GM12878 (cell line): ENCODE results near the gene NRBF2. TPM values are rescaled to one million over a fixed set of nuclear protein-coding genes. Genes with fewer than 3 reads are reported as not detected.
A peak's percentile ranks its signal among the peaks of the same experiment; 100 is the strongest.

Experiments used
- ATAC-seq: fragments of 200-7000 bp; cut with Tn5 transposase; 3 replicates; pipeline ENCODE4 v1.9.1; 2020; ENCODE audit warnings: mild to moderate bottlenecking, moderate library complexity
- BruUV-seq: library from RNA; stranded (reverse); fragments of 400-500 nt; replicated peaks from 2 replicates; lab custom pipeline; 2021; lab: Mats Ljungman, UMichigan
- CTCF ChIA-PET: fragments of 300-600 bp; sonication (Branson Sonifier 250); formaldehyde crosslinking; extraction: SDS; loops from one replicate; lab custom pipeline; 2021; ENCODE audit warnings: inconsistent platforms; lab: Yijun Ruan, JAX
- POLR2A ChIA-PET: fragments of 350-600 bp; formaldehyde crosslinking; extraction: SDS; loops from one replicate; lab custom pipeline; 2021; ENCODE audit warnings: inconsistent platforms; lab: Charles Lee
- RAD21 ChIA-PET: fragments of 300-600 bp; sonication (Branson Sonifier 250); formaldehyde crosslinking; loops from one replicate; lab custom pipeline; 2023; ENCODE audit warnings: antibody characterized with exemption; ENCODE audit not compliant: unreplicated experiment; lab: Charles Lee
- SMC1A ChIA-PET: fragments of 300-600 bp; sonication (Branson Sonifier 250); formaldehyde crosslinking; loops from one replicate; lab custom pipeline; 2023; ENCODE audit not compliant: unreplicated experiment, uncharacterized antibody; lab: Charles Lee
- DNase-seq: peaks from one replicate; pipeline ENCODE4 v3.0.0-alpha.2; 2011; ENCODE audit warnings: low read depth, low spot score
- FAIRE-seq: peaks from 3 replicates; lab custom pipeline; 2011; peaks lifted over from hg19 to GRCh38; lab: Jason Lieb, UNC
- H2AFZ ChIP-seq: 2 replicates; pipeline ENCODE4 v1.6.0; 2011; ENCODE audit warnings: low read depth, low read length, control low read depth; ENCODE audit not compliant: control insufficient read depth
- H3K27ac ChIP-seq: 2 replicates; pipeline ENCODE4 v1.5.1; 2011; ENCODE audit warnings: control low read depth; ENCODE audit not compliant: control insufficient read depth, insufficient read depth
- H3K27me3 ChIP-seq, 2 experiments: replicated peaks in 1 of 2; 2 replicates each; pipeline versions ENCODE4 v1.6.0 to v1.6.1; 2011; ENCODE audit warnings: low read length in 1 of 2; ENCODE audit not compliant: control insufficient read depth in 2 of 2, insufficient read depth in 2 of 2
- H3K36me3 ChIP-seq, 2 experiments: 2 replicates each; pipeline ENCODE4 v1.5.1; 2011; ENCODE audit warnings: low read length in 1 of 2; ENCODE audit not compliant: control insufficient read depth in 2 of 2, insufficient read depth in 2 of 2
- H3K4me1 ChIP-seq: 2 replicates; pipeline ENCODE4 v1.6.1; 2011; ENCODE audit warnings: mild to moderate bottlenecking, low read length, moderate library complexity, mixed read lengths; ENCODE audit not compliant: control insufficient read depth, insufficient read depth
- H3K4me2 ChIP-seq: 2 replicates; pipeline ENCODE4 v1.6.0; 2011; ENCODE audit warnings: control low read depth; ENCODE audit not compliant: control insufficient read depth, insufficient read depth
- H3K4me3 ChIP-seq: fragments of 200-600 bp; sonication (generic); 2 replicates; pipeline ENCODE4 v1.5.1; 2016
- H3K79me2 ChIP-seq: 2 replicates; pipeline ENCODE4 v1.6.0; 2011; ENCODE audit warnings: low read length; ENCODE audit not compliant: control insufficient read depth, insufficient read depth
- H3K9ac ChIP-seq: 2 replicates; pipeline ENCODE4 v1.8.0; 2011; ENCODE audit warnings: low read length, control low read depth, mixed read lengths; ENCODE audit not compliant: control insufficient read depth, insufficient read depth
- H3K9me3 ChIP-seq: replicated peaks from 3 replicates; pipeline ENCODE4 v1.5.1; 2011; ENCODE audit warnings: mild to moderate bottlenecking, low read length; ENCODE audit not compliant: control insufficient read depth, insufficient read depth
- H4K20me1 ChIP-seq: 2 replicates; pipeline ENCODE4 v1.6.0; 2011; ENCODE audit not compliant: control insufficient read depth, insufficient read depth
- BMI1 ChIP-seq: fragments of 450-650 bp; IDR thresholded peaks from 2 replicates; pipeline ENCODE4 v1.6.1; 2016; ENCODE audit warnings: mild to moderate bottlenecking, moderate library complexity, borderline replicate concordance
- CUX1 ChIP-seq: IDR thresholded peaks from 2 replicates; pipeline ENCODE4 v1.6.1; 2012; ENCODE audit warnings: improper control_type of control experiment, low read depth, low read length; ENCODE audit not compliant: insufficient replicate concordance
- E2F4 ChIP-seq: IDR thresholded peaks from 2 replicates; pipeline ENCODE4 v1.6.1; 2012; ENCODE audit warnings: low read depth, low read length, improper control_type of control experiment
- ESRRA ChIP-seq: IDR thresholded peaks from 2 replicates; pipeline ENCODE4 v1.6.1; 2012; ENCODE audit warnings: mild to moderate bottlenecking, low read length, improper control_type of control experiment
- FOXM1 ChIP-seq: IDR thresholded peaks from 2 replicates; pipeline ENCODE4 v1.6.1; 2012; ENCODE audit warnings: low read depth, mild to moderate bottlenecking, inconsistent platforms, low read length, moderate library complexity
- HCFC1 ChIP-seq: fragments of 150-350 bp; IDR thresholded peaks from 2 replicates; pipeline ENCODE4 v1.6.1; 2014; ENCODE audit warnings: low read length
- MTA3 ChIP-seq: IDR thresholded peaks from 2 replicates; pipeline ENCODE4 v1.6.1; 2012; ENCODE audit warnings: low read length, inconsistent platforms, borderline replicate concordance
- NR2F1 ChIP-seq: fragments of 450-650 bp; conservative IDR thresholded peaks from 2 replicates; pipeline ENCODE4 v1.6.1; 2017; ENCODE audit warnings: mild to moderate bottlenecking
- POLR2A ChIP-seq: IDR thresholded peaks from 2 replicates; pipeline ENCODE4 v1.6.1; 2011; ENCODE audit warnings: low read depth, mild to moderate bottlenecking, low read length
- RB1 ChIP-seq: fragments of 450-650 bp; formaldehyde crosslinking; IDR thresholded peaks from 2 replicates; pipeline ENCODE4 v1.6.1; 2017; ENCODE audit warnings: mild to moderate bottlenecking, borderline replicate concordance
- YBX1 ChIP-seq: fragments of 450-650 bp; IDR thresholded peaks from 2 replicates; pipeline ENCODE4 v1.6.1; 2016; ENCODE audit warnings: antibody characterized with exemption
- ZBED1 ChIP-seq: IDR thresholded peaks from 2 replicates; pipeline ENCODE4 v1.6.1; 2016; ENCODE audit warnings: borderline replicate concordance
- WGBS: methylation state at CpG from one replicate; pipeline ENCODE4 v1.1.6; 2016; ENCODE audit warnings: low lambda C conversion rate; ENCODE audit not compliant: insufficient replicate concordance, insufficient coverage; ENCODE audit errors: missing lambda C conversion rate; 5-methylcytosine and 5-hydroxymethylcytosine counted together
- in situ Hi-C: fragments of 300-500 bp; cut with MboI; formaldehyde crosslinking; loops from 9 replicates; pipeline ENCODE4 v1.14.3; 2018; ENCODE audit warnings: mixed read lengths
- intact Hi-C: fragments of 100-400 bp; cut with micrococcal nuclease; formaldehyde crosslinking; loops from one replicate; pipeline ENCODE4 v1.14.2; 2022; ENCODE audit not compliant: unreplicated experiment
- polyA plus RNA-seq, 11 experiments: library from polyadenylated mRNA; depleted of rRNA in 4 of 11; unstranded in 6 of 11; stranded (reverse) in 5 of 11; fragments of >200 nt; fragmentation: Nextera tagmentation in 4 of 11; fragmentation: Illumina TruSeq in 1 of 11; extraction: Ambion mirVana in 4 of 11; extraction: Trizol in 1 of 11; gene quantifications; 1 replicate in 1 of 11; 2 replicates in 10 of 11; pipeline versions ENCODE4 v1.2.1 to v1.2.3, GENCODE V29; 2011 to 2016; ENCODE audit warnings: inconsistent platforms in 2 of 11, missing spikeins in 2 of 11, low read depth in 1 of 11
- total RNA-seq, 4 experiments: library from RNA; depleted of rRNA in 3 of 4; stranded (reverse); fragments of >200 nt in 3 of 4; fragmentation: Illumina TruSeq in 1 of 4; extraction: Trizol in 1 of 4; gene quantifications; 2 replicates each; pipeline versions ENCODE4 v1.2.1 to v1.2.3, GENCODE V29; 2013 to 2021
- TF ChIP-seq, protein P1 (sequence below): fragments of 450-650 bp; formaldehyde crosslinking; IDR thresholded peaks from 2 replicates; pipeline ENCODE4 v1.4.0; 2022; ENCODE audit warnings: mild to moderate bottlenecking, moderate library complexity

NRBF2 gene
- total and polyA plus RNA-seq, 10 of the 15 experiments (the other 5 are each of a cell fraction or from before 2014, with no cell fraction given) = 17.8 to 39.8 (median 27.7) TPM

GRCh38 chr10:63173468-63174232 is 40.5 kb downstream of the NRBF2 start (continued):
- TF ChIP-seq CUX1 = no peak
- TF ChIP-seq RB1 = no peak
- peak; percentile 76; the same call in 1 of the 2 replicates for TF ChIP-seq ZBED1
- TF ChIP-seq HCFC1 = no peak

GRCh38 chr10:63175534-63175933 is 42.4 kb downstream of the NRBF2 start:
- intact Hi-C loops = loop anchor here (2.0 kb wide), 2 partner anchors 83 to 453 kb away; no protein-coding TSS in a partner anchor
- Histone ChIP-seq H3K36me3 (peaks cover 0 to 30% of the 10 kb centered on the region in 2 experiments; a peak in 3 of 4 replicates), H3K9me3 (no peaks in the 10 kb centered on the region), H3K79me2 (no peaks in the 10 kb centered on the region; the same call in 1 of the 2 replicates), H3K4me2 (no peak overlapping the region), H3K27me3 (no peaks in the 10 kb centered on the region), H3K27ac (no peak overlapping the region), H3K4me1 (peaks cover 18% of the 10 kb centered on the region), H3K4me3 (no peak overlapping the region), H4K20me1 (no peaks in the 10 kb centered on the region), H3K9ac (no peak overlapping the region), H2AFZ (no peak overlapping the region)
- SMC1A ChIA-PET = interaction anchor here (1.0 to 2.6 kb wide), 3 partner anchors 11 to 545 kb away, joined by 3 to 20 read pairs (median 10); no protein-coding TSS in a partner anchor
- no TSS peak for BruUV-seq
- FAIRE-seq = no peak
- RAD21 ChIA-PET = interaction anchor here (1.4 kb wide), 1 partner anchor 92 kb away, joined by 3 read pairs; no protein-coding TSS in a partner anchor
- WGBS = 100% methylated on average over 1 of the region's 1 CpG
- in situ Hi-C loops = no loop called here
- CTCF ChIA-PET = interaction anchor here (0.9 to 3.1 kb wide), 2 partner anchors 9 to 545 kb away, joined by 3 to 16 read pairs; no protein-coding TSS in a partner anchor
- no peak for ATAC-seq
- no peak for DNase-seq
- POLR2A ChIA-PET = no interaction called here
- TF ChIP-seq ESRRA (no peak), MTA3 (no peak), NR2F1 (no peak), BMI1 (no peak), YBX1 (no peak), FOXM1 (no peak), E2F4 (no peak), POLR2A (no peak)
- TF ChIP-seq, protein P1, sequence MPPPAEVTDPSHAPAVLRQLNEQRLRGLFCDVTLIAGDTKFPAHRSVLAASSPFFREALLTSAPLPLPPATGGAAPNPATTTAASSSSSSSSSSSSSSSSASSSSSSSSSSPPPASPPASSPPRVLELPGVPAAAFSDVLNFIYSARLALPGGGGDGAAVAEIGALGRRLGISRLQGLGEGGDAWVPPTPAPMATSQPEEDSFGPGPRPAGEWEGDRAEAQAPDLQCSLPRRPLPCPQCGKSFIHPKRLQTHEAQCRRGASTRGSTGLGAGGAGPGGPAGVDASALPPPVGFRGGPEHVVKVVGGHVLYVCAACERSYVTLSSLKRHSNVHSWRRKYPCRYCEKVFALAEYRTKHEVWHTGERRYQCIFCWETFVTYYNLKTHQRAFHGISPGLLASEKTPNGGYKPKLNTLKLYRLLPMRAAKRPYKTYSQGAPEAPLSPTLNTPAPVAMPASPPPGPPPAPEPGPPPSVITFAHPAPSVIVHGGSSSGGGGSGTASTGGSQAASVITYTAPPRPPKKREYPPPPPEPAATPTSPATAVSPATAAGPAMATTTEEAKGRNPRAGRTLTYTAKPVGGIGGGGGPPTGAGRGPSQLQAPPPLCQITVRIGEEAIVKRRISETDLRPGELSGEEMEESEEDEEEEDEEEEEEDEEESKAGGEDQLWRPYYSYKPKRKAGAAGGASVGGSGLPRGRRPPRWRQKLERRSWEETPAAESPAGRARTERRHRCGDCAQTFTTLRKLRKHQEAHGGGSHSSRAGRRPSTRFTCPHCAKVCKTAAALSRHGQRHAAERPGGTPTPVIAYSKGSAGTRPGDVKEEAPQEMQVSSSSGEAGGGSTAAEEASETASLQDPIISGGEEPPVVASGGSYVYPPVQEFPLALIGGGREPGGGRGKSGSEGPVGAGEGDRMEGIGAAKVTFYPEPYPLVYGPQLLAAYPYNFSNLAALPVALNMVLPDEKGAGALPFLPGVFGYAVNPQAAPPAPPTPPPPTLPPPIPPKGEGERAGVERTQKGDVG = no peak
